AG09309 (cell line): ENCODE results near the gene C19orf25.

Experiments used
- DNase-seq: peaks from one replicate; pipeline ENCODE4 v3.0.0-alpha.2; 2010; ENCODE audit warnings: low read depth
- H3K4me3 ChIP-seq: 2 replicates; pipeline ENCODE4 v1.5.1; 2011; ENCODE audit warnings: mild to moderate bottlenecking, low read depth, low read length, moderate library complexity; ENCODE audit not compliant: control insufficient read depth
- TF ChIP-seq, protein P1 (sequence below): IDR thresholded peaks from 2 replicates; pipeline ENCODE4 v1.5.1; 2011; ENCODE audit warnings: mild to moderate bottlenecking, low read depth, low read length, inconsistent platforms; ENCODE audit not compliant: insufficient read depth, control insufficient read depth; ENCODE audit errors: missing control alignments

The C19orf25 gene

DNA sequence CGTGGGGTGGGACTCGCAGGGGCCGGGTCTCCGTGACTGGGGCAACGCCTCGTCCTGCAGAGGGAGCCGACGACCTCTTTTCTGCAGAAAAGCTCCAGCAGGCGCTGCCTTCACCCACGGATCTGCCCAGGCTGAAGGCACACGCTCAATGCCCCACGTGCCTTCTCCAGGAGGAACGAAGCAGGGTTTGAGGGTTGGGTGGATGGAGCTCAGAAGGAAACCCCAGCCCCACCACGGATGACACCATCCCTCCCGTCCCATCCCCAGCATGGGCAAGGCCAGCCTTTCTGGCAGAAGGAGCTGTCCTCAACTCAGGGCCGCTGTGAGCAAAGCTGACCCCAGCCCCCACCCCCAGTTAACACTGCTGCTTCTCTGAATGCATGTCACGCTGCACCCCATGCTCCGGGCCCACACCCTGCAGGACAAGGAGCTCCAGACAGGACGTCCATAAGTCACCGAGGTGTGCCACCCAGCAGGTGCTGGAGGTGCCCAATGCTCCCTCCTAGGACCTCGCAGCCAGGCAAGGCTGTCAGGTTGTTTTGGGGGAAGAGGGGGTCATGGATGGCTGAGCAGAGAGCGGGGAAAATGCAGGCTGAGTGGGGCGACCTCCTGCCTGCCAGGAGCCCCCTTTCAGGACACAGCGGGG, 7.4 kb downstream of the C19orf25 start:
- TF ChIP-seq, protein P1, sequence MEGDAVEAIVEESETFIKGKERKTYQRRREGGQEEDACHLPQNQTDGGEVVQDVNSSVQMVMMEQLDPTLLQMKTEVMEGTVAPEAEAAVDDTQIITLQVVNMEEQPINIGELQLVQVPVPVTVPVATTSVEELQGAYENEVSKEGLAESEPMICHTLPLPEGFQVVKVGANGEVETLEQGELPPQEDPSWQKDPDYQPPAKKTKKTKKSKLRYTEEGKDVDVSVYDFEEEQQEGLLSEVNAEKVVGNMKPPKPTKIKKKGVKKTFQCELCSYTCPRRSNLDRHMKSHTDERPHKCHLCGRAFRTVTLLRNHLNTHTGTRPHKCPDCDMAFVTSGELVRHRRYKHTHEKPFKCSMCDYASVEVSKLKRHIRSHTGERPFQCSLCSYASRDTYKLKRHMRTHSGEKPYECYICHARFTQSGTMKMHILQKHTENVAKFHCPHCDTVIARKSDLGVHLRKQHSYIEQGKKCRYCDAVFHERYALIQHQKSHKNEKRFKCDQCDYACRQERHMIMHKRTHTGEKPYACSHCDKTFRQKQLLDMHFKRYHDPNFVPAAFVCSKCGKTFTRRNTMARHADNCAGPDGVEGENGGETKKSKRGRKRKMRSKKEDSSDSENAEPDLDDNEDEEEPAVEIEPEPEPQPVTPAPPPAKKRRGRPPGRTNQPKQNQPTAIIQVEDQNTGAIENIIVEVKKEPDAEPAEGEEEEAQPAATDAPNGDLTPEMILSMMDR = peak; percentile 16
- no peak for DNase-seq

DNA sequence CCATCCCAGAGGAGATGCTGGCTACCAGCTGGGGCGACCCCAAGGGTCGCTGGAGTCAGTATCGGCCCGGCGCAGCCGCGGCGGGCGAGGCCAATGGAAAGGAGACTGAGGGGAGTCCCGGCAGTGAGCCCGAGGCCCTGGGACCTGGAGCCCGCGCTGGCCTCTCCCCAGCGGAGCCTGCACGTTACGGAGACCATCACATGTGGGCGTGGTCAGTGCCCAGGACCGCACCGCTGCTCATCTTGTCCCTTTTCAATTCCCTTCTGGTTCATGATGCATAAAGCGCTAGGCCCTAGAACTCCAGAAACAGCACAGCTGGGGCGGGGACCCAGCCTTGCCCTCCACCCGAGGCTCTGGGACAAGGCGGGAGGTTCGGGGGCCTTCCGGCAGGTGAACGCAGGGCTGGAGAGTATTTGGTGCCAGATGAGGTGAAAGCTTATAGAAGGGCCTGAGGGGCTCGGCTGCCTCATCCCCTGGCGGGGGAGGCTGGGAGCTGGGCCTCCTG, 8.0 kb downstream of the C19orf25 start:
- H3K4me3 ChIP-seq = peak overlapping the region; percentile 40
- TF ChIP-seq, protein P1 = no peak
- DNase-seq = no peak

More for the DNA sequence above, 7.4 kb downstream of the C19orf25 start:
- H3K4me3 ChIP-seq = no peak overlapping the region

DNA sequence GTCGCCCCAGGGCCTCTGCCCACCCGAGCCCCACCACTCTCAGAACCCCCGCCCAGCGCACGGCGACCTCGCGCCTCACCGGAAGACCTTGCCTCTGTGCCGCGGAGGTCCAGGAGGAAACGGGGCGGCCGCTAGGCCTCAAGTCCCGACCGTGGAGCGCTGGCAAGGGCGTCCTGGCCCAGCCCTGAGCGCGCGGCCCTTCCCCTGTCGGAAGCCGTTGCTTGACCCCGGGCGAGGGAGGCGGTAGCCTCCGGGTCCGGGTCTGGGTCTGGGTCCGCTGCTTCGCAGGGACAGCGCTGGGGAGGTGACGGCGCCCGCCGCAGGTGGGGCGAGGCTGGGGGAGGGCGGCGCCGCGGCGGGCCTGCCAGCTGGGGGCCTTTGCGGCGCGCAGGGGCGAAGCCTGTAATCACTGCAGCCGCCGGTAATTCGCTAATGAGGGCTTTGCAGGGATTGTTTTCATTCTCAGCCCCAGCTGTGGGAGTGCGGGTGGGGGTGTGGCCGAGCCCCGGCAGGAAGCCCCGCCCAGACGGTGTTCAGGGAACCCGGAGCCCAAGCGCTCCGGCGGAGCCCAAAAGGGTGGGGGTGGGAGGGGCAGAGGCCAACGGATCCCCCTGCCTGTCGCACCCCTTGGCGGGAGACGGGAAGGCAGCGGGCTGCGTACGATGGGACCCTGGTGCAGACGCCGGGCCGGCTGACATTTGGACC, 8.6 kb downstream of the C19orf25 start:
- H3K4me3 ChIP-seq = peak overlapping the region; percentile 40
- no peak for DNase-seq
- TF ChIP-seq, protein P1 = no peak

DNA sequence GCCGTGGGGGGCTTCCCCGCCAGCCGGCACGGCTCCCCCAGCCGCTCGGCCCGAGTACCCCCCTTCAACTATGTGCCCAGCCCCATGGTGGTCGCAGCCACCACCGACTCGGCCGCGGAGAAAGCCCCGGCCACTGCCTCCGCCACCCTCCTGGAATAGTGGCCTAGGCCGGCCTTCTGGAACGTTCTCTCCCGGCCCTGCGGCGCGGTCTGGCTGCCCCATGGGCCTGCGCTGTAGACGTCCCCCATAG, 9.0 kb downstream of the C19orf25 start:
- no peak for DNase-seq
- peak overlapping the region; percentile 40 for H3K4me3 ChIP-seq
- TF ChIP-seq, protein P1 = no peak

DNA sequence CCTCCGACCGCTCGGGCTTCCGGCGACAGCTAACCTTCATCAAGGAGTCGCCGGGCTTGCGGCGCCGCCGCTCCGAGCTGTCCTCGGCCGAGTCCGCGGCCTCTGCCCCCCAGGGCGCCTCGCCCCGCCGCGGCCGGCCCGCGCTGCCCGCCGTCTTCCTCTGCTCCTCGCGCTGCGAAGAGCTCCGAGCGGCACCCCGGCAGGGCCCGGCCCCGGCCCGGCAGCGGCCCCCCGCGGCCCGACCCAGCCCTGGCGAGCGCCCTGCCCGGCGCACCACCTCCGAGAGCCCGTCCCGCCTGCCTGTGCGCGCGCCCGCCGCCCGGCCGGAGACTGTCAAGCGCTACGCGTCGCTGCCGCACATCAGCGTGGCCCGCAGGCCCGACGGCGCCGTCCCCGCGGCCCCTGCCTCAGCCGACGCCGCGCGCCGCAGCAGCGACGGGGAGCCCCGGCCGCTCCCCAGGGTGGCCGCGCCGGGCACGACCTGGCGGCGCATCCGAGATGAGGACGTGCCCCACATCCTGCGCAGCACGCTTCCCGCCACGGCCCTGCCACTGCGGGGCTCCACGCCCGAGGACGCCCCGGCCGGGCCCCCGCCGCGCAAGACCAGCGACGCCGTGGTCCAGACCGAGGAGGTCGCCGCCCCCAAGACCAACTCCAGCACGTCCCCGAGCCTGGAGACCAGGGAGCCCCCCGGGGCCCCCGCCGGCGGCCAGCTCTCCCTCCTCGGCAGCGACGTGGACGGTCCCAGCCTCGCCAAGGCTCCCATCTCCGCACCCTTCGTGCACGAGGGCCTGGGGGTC, 9.6 kb downstream of the C19orf25 start:
- TF ChIP-seq, protein P1 = no peak
- H3K4me3 ChIP-seq = peak overlapping the region; percentile 40
- DNase-seq = no peak

DNA sequence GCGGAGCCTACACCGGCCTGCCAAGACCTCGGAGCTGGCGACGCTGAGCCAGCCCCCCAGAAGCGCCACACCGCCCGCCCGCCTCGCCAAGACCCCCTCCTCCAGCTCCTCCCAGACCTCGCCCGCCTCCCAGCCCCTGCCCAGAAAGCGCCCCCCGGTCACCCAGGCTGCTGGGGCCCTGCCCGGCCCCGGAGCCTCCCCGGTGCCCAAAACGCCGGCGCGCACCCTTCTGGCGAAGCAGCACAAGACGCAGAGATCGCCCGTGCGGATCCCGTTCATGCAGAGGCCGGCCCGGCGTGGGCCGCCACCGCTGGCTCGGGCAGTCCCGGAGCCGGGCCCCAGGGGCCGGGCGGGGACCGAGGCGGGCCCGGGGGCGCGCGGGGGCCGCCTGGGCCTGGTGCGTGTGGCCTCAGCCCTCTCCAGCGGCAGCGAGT, 10.2 kb downstream of the C19orf25 start:
- DNase-seq = no peak
- peak overlapping the region; percentile 18 for H3K4me3 ChIP-seq
- TF ChIP-seq, protein P1 = no peak
